OCI-LY3 (cell line): ENCODE measurements around the gene MYO5B.

Experiments used
- H2AFZ ChIP-seq: fragments of 200-600, 300-600 bp; shearing (Covaris generic); 2 replicates; pipeline ENCODE4 v1.6.0; 2014; ENCODE audit warnings: antibody characterized with exemption, low read depth, low read length
- H3K27ac ChIP-seq: fragments of 200-600, 300-600 bp; sonication (generic); 2 replicates; pipeline ENCODE4 v1.5.1; 2014; ENCODE audit warnings: mild to moderate bottlenecking, low read length, moderate library complexity, mixed read lengths
- H3K27me3 ChIP-seq: fragments of 200-600, 300-600 bp; sonication (generic); 2 replicates; pipeline ENCODE4 v1.6.1; 2014; ENCODE audit warnings: low read depth, low read length, mixed read lengths
- H3K36me3 ChIP-seq: fragments of 200-600, 300-600 bp; sonication (generic); replicated peaks from 2 replicates; pipeline ENCODE3; 2014; ENCODE audit warnings: low read depth, low read length, mixed read lengths
- H3K4me1 ChIP-seq: fragments of 300-600, 200-600 bp; sonication (generic); 2 replicates; pipeline ENCODE4 v1.6.1; 2014; ENCODE audit warnings: low read length, mixed read lengths
- H3K4me2 ChIP-seq: fragments of 200-600, 300-600 bp; sonication (generic); 2 replicates; pipeline ENCODE4 v1.6.1; 2014; ENCODE audit warnings: low read length, mixed read lengths
- H3K4me3 ChIP-seq: fragments of 300-600, 200-600 bp; sonication (generic); 2 replicates; pipeline ENCODE4 v1.5.1; 2014; ENCODE audit warnings: antibody characterized with exemption, mild to moderate bottlenecking, low read length, moderate library complexity
- H3K79me2 ChIP-seq: fragments of 300-600, 200-600 bp; shearing (Covaris generic); 2 replicates; pipeline ENCODE4 v1.6.1; 2014; ENCODE audit warnings: mild to moderate bottlenecking, low read length, mixed read lengths
- H3K9ac ChIP-seq: fragments of 300-600, 200-600 bp; shearing (Covaris generic); 2 replicates; pipeline ENCODE4 v1.6.0; 2014; ENCODE audit warnings: mild to moderate bottlenecking, low read length, moderate library complexity
- H3K9me3 ChIP-seq: fragments of 200-600, 300-600 bp; shearing (Covaris generic); 2 replicates; pipeline ENCODE4 v1.6.1; 2014; ENCODE audit warnings: low read length, mixed read lengths; ENCODE audit not compliant: insufficient read depth
- H4K20me1 ChIP-seq: fragments of 200-600, 300-600 bp; sonication (generic); 2 replicates; pipeline ENCODE4 v1.6.1; 2016; ENCODE audit warnings: low read length, mixed read lengths; ENCODE audit not compliant: insufficient read depth
- EZH2phosphoT487 ChIP-seq: fragments of 200-600 bp; shearing (Covaris generic); IDR thresholded peaks from 2 replicates; pipeline ENCODE4 v1.6.1; 2018; ENCODE audit warnings: antibody characterized with exemption, mixed run types, low read depth
- TF ChIP-seq, protein P1 (sequence below): fragments of 200-600, 300-600 bp; sonication (generic); IDR thresholded peaks from 2 replicates; pipeline ENCODE4 v1.5.1; 2014; ENCODE audit warnings: antibody characterized with exemption, low read length, low read depth

Gene MYO5B

DNA sequence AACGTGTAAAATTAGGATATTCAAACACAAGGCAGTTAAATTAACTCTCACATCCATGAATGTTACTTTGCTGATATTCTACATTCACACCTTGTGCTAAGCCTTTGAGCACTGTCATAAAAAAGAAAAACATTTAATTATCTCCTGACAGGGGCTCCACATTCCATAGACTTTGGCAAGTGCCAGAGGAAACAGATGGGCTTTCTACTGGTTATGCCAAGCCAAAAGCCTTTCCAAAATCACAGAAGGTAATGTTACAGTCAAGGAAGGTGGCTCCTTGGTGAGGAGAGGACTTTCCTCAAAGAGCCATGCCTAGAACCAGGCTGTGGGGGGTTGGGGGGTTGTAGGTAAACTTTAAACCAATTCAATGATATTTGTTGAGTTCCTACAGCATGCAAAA lies 12.4 kb downstream of the MYO5B start:
- Histone ChIP-seq H3K9ac (no peak overlapping the region), H2AFZ (no peak overlapping the region), H3K4me1 (peaks cover 33% of the 10 kb centered on the region), H3K27ac (no peak overlapping the region), H3K27me3 (peaks cover 37% of the 10 kb centered on the region), H3K9me3 (no peaks in the 10 kb centered on the region), H3K4me2 (no peak overlapping the region), H3K36me3 (no peaks in the 10 kb centered on the region), H4K20me1 (no peaks in the 10 kb centered on the region), H3K79me2 (no peaks in the 10 kb centered on the region), H3K4me3 (no peak overlapping the region)
- TF ChIP-seq, protein P1, sequence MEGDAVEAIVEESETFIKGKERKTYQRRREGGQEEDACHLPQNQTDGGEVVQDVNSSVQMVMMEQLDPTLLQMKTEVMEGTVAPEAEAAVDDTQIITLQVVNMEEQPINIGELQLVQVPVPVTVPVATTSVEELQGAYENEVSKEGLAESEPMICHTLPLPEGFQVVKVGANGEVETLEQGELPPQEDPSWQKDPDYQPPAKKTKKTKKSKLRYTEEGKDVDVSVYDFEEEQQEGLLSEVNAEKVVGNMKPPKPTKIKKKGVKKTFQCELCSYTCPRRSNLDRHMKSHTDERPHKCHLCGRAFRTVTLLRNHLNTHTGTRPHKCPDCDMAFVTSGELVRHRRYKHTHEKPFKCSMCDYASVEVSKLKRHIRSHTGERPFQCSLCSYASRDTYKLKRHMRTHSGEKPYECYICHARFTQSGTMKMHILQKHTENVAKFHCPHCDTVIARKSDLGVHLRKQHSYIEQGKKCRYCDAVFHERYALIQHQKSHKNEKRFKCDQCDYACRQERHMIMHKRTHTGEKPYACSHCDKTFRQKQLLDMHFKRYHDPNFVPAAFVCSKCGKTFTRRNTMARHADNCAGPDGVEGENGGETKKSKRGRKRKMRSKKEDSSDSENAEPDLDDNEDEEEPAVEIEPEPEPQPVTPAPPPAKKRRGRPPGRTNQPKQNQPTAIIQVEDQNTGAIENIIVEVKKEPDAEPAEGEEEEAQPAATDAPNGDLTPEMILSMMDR: no peak
- no peak for TF ChIP-seq EZH2phosphoT487

GRCh38 chr18:50181590-50181989 lies 13.4 kb downstream of the MYO5B start:
- Histone ChIP-seq H3K27me3 (peaks cover 46% of the 10 kb centered on the region), H4K20me1 (no peaks in the 10 kb centered on the region), H3K4me2 (no peak overlapping the region), H3K4me1 (peaks cover 24% of the 10 kb centered on the region), H3K9me3 (no peaks in the 10 kb centered on the region), H3K27ac (no peak overlapping the region), H3K4me3 (no peak overlapping the region), H3K36me3 (no peaks in the 10 kb centered on the region), H2AFZ (no peak overlapping the region), H3K79me2 (no peaks in the 10 kb centered on the region), H3K9ac (no peak overlapping the region)
- TF ChIP-seq, protein P1: no peak
- no peak for TF ChIP-seq EZH2phosphoT487

DNA sequence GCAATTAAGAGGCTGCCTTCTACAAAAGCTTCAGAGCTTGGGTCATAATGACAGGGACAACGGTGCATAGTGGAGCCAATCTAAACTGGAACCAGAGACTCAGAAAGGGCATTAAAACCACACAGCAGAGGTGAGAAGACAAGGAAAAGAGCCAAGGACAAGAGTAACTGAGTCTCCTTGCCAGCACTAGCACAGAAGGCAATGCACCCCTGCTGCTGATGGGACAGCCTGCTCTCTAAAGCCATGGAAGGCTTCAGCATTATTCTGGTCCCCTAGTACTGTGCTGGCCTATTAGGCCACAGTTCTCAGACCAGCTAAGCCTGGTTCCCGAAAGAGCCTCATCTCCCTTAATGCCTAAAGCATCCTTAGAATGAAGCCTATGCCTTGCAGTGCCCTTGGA lies 15.5 kb downstream of the MYO5B start:
- no peaks in the 10 kb centered on the region for H3K79me2 ChIP-seq
- H3K9me3 ChIP-seq: no peaks in the 10 kb centered on the region
- peaks cover 63% of the 10 kb centered on the region for H3K27me3 ChIP-seq
- no peaks in the 10 kb centered on the region for H3K36me3 ChIP-seq
- no peak overlapping the region for H2AFZ ChIP-seq
- H4K20me1 ChIP-seq: no peaks in the 10 kb centered on the region
- H3K4me3 ChIP-seq: no peak overlapping the region
- no peak overlapping the region for H3K27ac ChIP-seq
- TF ChIP-seq, protein P1: no peak
- TF ChIP-seq EZH2phosphoT487: no peak
- peaks cover 10% of the 10 kb centered on the region for H3K4me1 ChIP-seq
- H3K9ac ChIP-seq: no peak overlapping the region
- H3K4me2 ChIP-seq: no peak overlapping the region

DNA sequence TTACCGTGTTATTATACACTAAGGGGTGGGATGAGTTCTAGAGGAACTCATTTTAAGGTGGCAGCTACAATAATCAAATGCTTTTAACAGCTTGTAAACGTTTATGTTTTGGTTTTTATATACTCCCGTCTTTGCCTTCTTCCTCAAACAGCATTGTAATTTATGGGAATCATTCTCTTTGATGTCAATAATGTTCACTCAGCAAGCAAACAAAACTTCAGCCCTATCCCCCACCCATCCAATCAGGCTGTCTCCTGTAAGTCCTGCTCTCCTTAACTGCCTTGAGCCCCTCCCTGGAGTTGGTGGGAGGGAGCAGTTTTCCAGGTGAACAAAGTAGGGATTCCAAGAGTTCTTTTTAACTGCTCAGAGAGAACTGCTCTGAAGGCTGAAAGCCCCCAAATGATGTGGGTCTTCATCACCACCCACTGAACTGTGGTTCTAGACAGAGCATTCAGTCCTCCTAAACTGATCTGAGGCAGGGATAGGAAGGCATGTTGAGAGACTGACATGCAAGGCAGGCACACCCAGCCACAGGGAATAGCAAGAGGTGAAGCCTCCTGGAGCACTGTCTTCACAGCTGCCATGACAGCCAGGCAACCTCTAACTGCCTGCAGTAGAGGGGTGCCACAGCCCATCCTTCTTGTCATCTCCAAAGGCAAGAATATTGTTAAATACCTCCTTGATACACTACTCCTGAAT lies 17.5 kb downstream of the MYO5B start:
- Histone ChIP-seq H3K27me3 (peaks cover 63% of the 10 kb centered on the region), H4K20me1 (no peaks in the 10 kb centered on the region), H3K4me1 (no peaks in the 10 kb centered on the region), H3K9ac (no peak overlapping the region), H3K4me3 (no peak overlapping the region), H3K36me3 (no peaks in the 10 kb centered on the region), H3K27ac (no peak overlapping the region), H3K9me3 (no peaks in the 10 kb centered on the region), H3K79me2 (no peaks in the 10 kb centered on the region), H3K4me2 (no peak overlapping the region), H2AFZ (no peak overlapping the region; the same call in 1 of the 2 replicates)
- TF ChIP-seq, protein P1: no peak
- no peak for TF ChIP-seq EZH2phosphoT487
